HepG2 (cell line): ENCODE measurements around the gene GNAS. TPM values are rescaled to one million over a fixed set of nuclear protein-coding genes. Genes with fewer than 3 reads are reported as not detected.

ENCODE experiments used
- KMT2B ChIP-seq: IDR thresholded peaks from 2 replicates; pipeline ENCODE4 v1.6.1; 2016; ENCODE audit warnings: missing genetic modification reagents, missing compliant biosample characterization
- MIXL1 ChIP-seq: IDR thresholded peaks from 2 replicates; pipeline ENCODE4 v1.6.1; 2016
- POGZ ChIP-seq: sonication (generic); formaldehyde crosslinking; IDR thresholded peaks from 2 replicates; pipeline ENCODE4 v1.4.0; 2020; ENCODE audit warnings: mild to moderate bottlenecking, missing genetic modification reagents
- PRDM15 ChIP-seq: sonication (generic); formaldehyde crosslinking; IDR thresholded peaks from 2 replicates; pipeline ENCODE4 v1.4.0; 2020; ENCODE audit warnings: missing genetic modification reagents
- RFXAP ChIP-seq: sonication (generic); formaldehyde crosslinking; IDR thresholded peaks from 2 replicates; pipeline ENCODE4 v1.4.0; 2020; ENCODE audit warnings: missing genetic modification reagents, borderline replicate concordance
- ZBTB40 ChIP-seq, 2 experiments: fragments of 450-650 bp in 1 of 2; sonication (generic) in 1 of 2; formaldehyde crosslinking in 1 of 2; IDR thresholded peaks; 2 replicates each; pipeline versions ENCODE4 v1.6.1 to v1.8.0; 2016 to 2022; ENCODE audit warnings: antibody characterized with exemption in 1 of 2, mild to moderate bottlenecking in 1 of 2, missing genetic modification reagents in 1 of 2
- ZFP1 ChIP-seq: IDR thresholded peaks from 2 replicates; pipeline ENCODE4 v1.6.1; 2016
- polyA plus RNA-seq, 8 experiments: library from polyadenylated mRNA; depleted of rRNA in 3 of 8; stranded (reverse) in 7 of 8; unstranded in 1 of 8; fragments of >200 nt; fragmentation: Illumina TruSeq in 4 of 8; extraction: Trizol in 4 of 8; gene quantifications; 2 replicates each; pipeline versions ENCODE4 v1.2.1 to v1.2.3, GENCODE V29; 2011 to 2016; ENCODE audit warnings: low read depth in 4 of 8, missing spikeins in 1 of 8, mixed read lengths in 1 of 8; ENCODE audit not compliant: insufficient read depth in 1 of 8
- total RNA-seq, 5 experiments: library from RNA; depleted of rRNA; stranded (reverse); fragments of >200 nt; fragmentation: Illumina TruSeq; extraction: Trizol; gene quantifications; 2 replicates each; pipeline ENCODE4 v1.2.3, GENCODE V29; 2016; ENCODE audit warnings: low read depth in 1 of 5
- TF ChIP-seq, protein P1 (sequence below): IDR thresholded peaks from 2 replicates; pipeline ENCODE4 v1.4.0; 2020; ENCODE audit warnings: mild to moderate bottlenecking, missing genetic modification reagents

GNAS gene
- total and polyA plus RNA-seq, 2 of the 13 experiments (the other 11 are each of a cell fraction or from before 2014, with no cell fraction given) = 407 to 1,008 TPM

DNA sequence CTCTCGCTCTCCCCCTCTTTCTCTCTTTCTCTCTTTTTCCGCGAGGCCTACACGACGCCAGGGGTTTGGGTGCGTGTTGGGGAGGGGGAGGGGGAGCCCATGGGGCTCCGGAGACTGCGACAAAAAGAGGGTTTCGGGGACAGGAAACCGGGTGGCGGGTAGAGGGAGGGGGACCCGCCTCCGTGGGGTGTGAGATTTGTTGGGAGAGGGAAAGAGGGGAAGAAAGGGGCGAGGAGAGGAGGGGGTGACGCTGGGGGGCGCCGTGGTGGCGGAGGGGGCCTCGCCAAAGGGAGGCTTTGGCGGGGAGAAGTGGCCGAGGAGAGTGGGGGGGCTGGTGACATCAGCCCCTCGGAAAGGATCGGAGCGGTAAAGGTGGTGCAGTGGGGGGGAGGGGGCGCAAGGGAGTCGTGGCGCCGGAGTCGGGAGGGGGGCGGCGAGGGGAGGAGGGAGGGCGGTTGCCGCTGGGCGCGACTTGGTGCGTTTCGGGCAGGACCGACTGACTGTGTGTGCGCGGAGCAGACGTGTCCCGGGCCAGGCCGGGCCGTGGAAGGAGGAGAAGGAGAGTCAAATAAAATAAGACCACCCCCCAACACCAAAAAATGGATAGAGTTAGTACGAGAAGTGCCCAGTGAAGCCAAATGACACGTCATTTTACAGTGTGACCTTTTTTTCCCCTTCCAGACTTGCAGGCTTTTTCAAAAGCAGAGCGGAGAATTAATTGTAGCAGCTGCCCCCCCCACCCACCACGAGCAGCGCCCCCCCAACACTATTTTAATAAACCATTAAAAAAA, 39.8 kb downstream of the GNAS start (continued):
- TF ChIP-seq PRDM15 (CRISPR knock-in tag) = 0 out of 2 replicates have a peak, but pooled peaks have one; percentile 24
- no peak for TF ChIP-seq MIXL1
- no peak for TF ChIP-seq ZBTB40 (IDR thresholded peaks at IDR 0.05)
- TF ChIP-seq ZBTB40 (CRISPR knock-in tag; IDR thresholded peaks at IDR 0.05) = peak; percentile 20; the same call in 1 of the 2 replicates
- TF ChIP-seq RFXAP (CRISPR knock-in tag) = 0 out of 2 replicates have a peak, but pooled peaks have one; percentile 44
- TF ChIP-seq, protein P1, sequence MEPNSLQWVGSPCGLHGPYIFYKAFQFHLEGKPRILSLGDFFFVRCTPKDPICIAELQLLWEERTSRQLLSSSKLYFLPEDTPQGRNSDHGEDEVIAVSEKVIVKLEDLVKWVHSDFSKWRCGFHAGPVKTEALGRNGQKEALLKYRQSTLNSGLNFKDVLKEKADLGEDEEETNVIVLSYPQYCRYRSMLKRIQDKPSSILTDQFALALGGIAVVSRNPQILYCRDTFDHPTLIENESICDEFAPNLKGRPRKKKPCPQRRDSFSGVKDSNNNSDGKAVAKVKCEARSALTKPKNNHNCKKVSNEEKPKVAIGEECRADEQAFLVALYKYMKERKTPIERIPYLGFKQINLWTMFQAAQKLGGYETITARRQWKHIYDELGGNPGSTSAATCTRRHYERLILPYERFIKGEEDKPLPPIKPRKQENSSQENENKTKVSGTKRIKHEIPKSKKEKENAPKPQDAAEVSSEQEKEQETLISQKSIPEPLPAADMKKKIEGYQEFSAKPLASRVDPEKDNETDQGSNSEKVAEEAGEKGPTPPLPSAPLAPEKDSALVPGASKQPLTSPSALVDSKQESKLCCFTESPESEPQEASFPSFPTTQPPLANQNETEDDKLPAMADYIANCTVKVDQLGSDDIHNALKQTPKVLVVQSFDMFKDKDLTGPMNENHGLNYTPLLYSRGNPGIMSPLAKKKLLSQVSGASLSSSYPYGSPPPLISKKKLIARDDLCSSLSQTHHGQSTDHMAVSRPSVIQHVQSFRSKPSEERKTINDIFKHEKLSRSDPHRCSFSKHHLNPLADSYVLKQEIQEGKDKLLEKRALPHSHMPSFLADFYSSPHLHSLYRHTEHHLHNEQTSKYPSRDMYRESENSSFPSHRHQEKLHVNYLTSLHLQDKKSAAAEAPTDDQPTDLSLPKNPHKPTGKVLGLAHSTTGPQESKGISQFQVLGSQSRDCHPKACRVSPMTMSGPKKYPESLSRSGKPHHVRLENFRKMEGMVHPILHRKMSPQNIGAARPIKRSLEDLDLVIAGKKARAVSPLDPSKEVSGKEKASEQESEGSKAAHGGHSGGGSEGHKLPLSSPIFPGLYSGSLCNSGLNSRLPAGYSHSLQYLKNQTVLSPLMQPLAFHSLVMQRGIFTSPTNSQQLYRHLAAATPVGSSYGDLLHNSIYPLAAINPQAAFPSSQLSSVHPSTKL (CRISPR knock-in tag) = peak; percentile 41; the same call in 1 of the 2 replicates
- TF ChIP-seq POGZ = peak; percentile 54
- TF ChIP-seq KMT2B (CRISPR knock-in tag) = 0 out of 2 replicates have a peak, but pooled peaks have one; percentile 39
- TF ChIP-seq ZFP1 = no peak
